Parathyroid adenoma (tissue), 2 donors: ENCODE measurements around the gene WDR72.

Experiments
- H2AFZ ChIP-seq: fragments of 300-600 bp; sonication (generic); one replicate; pipeline ENCODE4 v1.7.0; 2017; ENCODE audit warnings: antibody characterized with exemption, mild to moderate bottlenecking
- H3K27ac ChIP-seq: fragments of 300-600 bp; sonication (generic); one replicate; pipeline ENCODE4 v1.7.0; 2017
- H3K27me3 ChIP-seq: fragments of 300-600 bp; sonication (generic); one replicate; pipeline ENCODE4 v1.7.0; 2017; ENCODE audit warnings: low read length; ENCODE audit not compliant: control insufficient read depth, insufficient read depth
- H3K36me3 ChIP-seq: fragments of 300-600 bp; sonication (generic); one replicate; pipeline ENCODE4 v1.7.0; 2017; ENCODE audit warnings: low read length; ENCODE audit not compliant: control insufficient read depth, insufficient read depth
- H3K4me1 ChIP-seq: fragments of 300-600 bp; sonication (generic); one replicate; pipeline ENCODE4 v1.7.0; 2017; ENCODE audit warnings: control low read depth
- H3K4me2 ChIP-seq: fragments of 300-600 bp; sonication (generic); one replicate; pipeline ENCODE4 v1.7.0; 2017; ENCODE audit warnings: low read length
- H3K4me3 ChIP-seq: fragments of 300-600 bp; sonication (generic); one replicate; pipeline ENCODE4 v1.7.0; 2017; ENCODE audit warnings: low read depth, low read length
- H3K79me2 ChIP-seq: fragments of 300-600 bp; sonication (generic); one replicate; pipeline ENCODE4 v1.7.0; 2017; ENCODE audit warnings: control low read depth
- H3K9ac ChIP-seq: fragments of 300-600 bp; sonication (generic); one replicate; pipeline ENCODE4 v1.7.0; 2017; ENCODE audit warnings: mild to moderate bottlenecking
- H3K9me3 ChIP-seq: fragments of 300-600 bp; sonication (generic); one replicate; pipeline ENCODE4 v1.7.0; 2017; ENCODE audit warnings: low read length; ENCODE audit not compliant: control insufficient read depth
- TF ChIP-seq, protein P1 (sequence below): fragments of 300-600 bp; sonication (generic); IDR thresholded peaks from one replicate; pipeline ENCODE4 v1.7.0; 2017; ENCODE audit warnings: antibody characterized with exemption, mild to moderate bottlenecking
- donor health status: primary hyperparathyroidism.

Gene WDR72

DNA sequence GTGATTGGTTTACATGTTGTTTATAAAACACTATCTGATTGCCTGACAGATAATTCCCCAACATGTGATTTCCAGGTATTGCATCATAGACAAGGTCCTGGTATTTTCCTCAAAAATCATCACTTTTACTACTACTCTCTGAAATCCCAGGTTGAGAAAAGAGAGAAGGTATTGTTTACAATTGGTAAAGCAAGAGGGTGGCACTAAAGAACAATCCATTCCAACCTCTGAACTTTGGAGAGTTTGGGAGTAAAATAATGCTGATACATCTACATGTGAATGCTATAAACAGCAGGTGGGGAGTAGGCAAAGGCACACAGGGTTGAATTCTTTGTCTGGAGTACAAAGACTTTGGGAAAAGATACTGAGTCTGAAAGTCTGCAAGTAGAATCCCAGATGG is 134.2 kb downstream of the WDR72 start:
- no peaks in the 10 kb centered on the region for H3K9me3 ChIP-seq
- H3K4me1 ChIP-seq: no peaks in the 10 kb centered on the region
- H3K27ac ChIP-seq: no peak overlapping the region
- no peak overlapping the region for H3K4me3 ChIP-seq
- no peaks in the 10 kb centered on the region for H3K79me2 ChIP-seq
- H2AFZ ChIP-seq: no peak overlapping the region
- H3K4me2 ChIP-seq: no peak overlapping the region
- TF ChIP-seq, protein P1, sequence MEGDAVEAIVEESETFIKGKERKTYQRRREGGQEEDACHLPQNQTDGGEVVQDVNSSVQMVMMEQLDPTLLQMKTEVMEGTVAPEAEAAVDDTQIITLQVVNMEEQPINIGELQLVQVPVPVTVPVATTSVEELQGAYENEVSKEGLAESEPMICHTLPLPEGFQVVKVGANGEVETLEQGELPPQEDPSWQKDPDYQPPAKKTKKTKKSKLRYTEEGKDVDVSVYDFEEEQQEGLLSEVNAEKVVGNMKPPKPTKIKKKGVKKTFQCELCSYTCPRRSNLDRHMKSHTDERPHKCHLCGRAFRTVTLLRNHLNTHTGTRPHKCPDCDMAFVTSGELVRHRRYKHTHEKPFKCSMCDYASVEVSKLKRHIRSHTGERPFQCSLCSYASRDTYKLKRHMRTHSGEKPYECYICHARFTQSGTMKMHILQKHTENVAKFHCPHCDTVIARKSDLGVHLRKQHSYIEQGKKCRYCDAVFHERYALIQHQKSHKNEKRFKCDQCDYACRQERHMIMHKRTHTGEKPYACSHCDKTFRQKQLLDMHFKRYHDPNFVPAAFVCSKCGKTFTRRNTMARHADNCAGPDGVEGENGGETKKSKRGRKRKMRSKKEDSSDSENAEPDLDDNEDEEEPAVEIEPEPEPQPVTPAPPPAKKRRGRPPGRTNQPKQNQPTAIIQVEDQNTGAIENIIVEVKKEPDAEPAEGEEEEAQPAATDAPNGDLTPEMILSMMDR: no peak
- no peaks in the 10 kb centered on the region for H3K27me3 ChIP-seq
- H3K9ac ChIP-seq: no peak overlapping the region
- no peaks in the 10 kb centered on the region for H3K36me3 ChIP-seq

DNA sequence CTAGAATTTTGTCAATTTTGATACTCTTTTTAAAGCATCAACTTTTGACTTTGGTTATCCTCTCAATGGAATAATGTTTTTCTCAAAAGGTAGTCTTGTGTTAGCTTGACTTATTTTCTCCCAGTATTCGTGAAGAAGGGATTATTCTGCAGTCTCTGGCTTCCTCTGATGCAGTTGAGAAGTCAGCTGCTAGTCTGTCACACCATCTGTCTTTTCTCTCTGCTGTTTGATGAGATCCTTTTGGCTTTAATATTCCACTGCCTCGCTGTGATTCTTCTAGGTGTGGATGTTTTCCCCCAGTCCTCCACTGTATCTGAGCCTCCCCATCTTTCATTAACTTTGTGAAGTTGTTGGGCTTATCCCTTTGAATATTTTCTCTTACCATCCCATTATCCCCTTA is 141.0 kb downstream of the WDR72 start:
- no peaks in the 10 kb centered on the region for H3K4me1 ChIP-seq
- H3K36me3 ChIP-seq: no peaks in the 10 kb centered on the region
- TF ChIP-seq, protein P1: no peak
- H3K79me2 ChIP-seq: no peaks in the 10 kb centered on the region
- no peak overlapping the region for H2AFZ ChIP-seq
- no peak overlapping the region for H3K4me3 ChIP-seq
- H3K9ac ChIP-seq: no peak overlapping the region
- no peak overlapping the region for H3K27ac ChIP-seq
- H3K27me3 ChIP-seq: no peaks in the 10 kb centered on the region
- H3K4me2 ChIP-seq: no peak overlapping the region
- no peaks in the 10 kb centered on the region for H3K9me3 ChIP-seq

DNA sequence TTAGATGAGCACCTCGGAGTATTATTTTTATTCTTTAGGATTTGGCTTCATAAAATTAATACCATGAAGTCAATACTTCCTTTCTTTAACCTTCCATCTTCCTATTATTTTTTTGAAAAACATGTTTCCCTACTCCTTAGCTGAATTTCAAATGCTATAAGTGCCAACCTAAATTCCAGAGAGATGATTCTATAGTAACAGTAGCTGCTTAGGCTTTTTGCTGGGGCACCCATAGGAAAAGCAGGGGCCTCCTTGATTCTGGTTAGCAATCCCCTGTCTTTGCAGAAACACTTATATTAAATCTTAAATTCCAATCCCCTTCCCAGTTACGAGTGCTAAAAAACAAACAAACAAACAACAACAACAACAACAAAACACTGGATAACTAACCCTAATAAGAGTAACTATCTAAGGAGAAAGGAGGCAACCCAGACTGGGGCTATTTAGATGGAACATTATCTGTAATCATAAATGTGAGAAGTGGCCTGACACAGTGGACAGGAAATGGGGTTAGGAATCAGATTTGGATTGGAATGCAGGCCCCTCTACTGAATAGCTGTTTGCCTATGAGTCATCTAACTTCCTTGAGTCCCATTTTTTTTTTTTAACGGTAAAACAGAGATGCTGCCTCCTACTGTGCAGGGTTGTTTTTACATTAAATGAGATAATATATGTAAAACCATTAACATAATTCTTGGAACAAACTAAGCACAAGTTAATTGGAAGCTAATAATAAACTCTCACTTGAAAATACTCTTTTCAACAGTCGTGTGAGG is 148.1 kb downstream of the WDR72 start:
- Histone ChIP-seq H2AFZ (no peak overlapping the region), H3K27me3 (no peaks in the 10 kb centered on the region), H3K4me1 (no peaks in the 10 kb centered on the region), H3K36me3 (no peaks in the 10 kb centered on the region), H3K4me3 (no peak overlapping the region), H3K27ac (no peak overlapping the region), H3K9me3 (no peaks in the 10 kb centered on the region), H3K79me2 (no peaks in the 10 kb centered on the region), H3K4me2 (no peak overlapping the region), H3K9ac (no peak overlapping the region)
- TF ChIP-seq, protein P1: no peak

DNA sequence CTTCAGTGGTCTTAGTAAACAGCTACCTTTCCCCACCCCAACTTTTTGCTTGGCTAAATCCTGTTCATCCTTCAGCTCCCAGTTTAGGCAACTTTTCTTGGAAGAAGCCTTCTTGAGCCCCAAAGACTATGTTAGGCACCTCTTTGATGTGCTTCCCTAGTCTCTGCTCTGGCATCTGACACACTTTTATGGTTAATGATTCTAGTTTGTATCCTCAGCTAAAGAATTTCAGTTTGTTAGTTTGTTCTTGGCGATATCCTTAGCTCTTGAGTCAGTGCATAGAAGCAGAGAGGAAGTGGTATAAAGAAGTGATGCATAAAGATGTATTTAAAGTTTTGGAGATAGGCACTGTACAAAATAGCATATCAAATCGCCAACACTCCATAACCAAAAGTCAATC is 168.4 kb downstream of the WDR72 start:
- H3K9me3 ChIP-seq: no peaks in the 10 kb centered on the region
- H3K4me2 ChIP-seq: no peak overlapping the region
- H3K4me3 ChIP-seq: no peak overlapping the region
- TF ChIP-seq, protein P1: no peak
- no peaks in the 10 kb centered on the region for H3K36me3 ChIP-seq
- H3K79me2 ChIP-seq: no peaks in the 10 kb centered on the region
- H3K27ac ChIP-seq: no peak overlapping the region
- H3K9ac ChIP-seq: no peak overlapping the region
- H3K27me3 ChIP-seq: no peaks in the 10 kb centered on the region
- no peaks in the 10 kb centered on the region for H3K4me1 ChIP-seq
- no peak overlapping the region for H2AFZ ChIP-seq

DNA sequence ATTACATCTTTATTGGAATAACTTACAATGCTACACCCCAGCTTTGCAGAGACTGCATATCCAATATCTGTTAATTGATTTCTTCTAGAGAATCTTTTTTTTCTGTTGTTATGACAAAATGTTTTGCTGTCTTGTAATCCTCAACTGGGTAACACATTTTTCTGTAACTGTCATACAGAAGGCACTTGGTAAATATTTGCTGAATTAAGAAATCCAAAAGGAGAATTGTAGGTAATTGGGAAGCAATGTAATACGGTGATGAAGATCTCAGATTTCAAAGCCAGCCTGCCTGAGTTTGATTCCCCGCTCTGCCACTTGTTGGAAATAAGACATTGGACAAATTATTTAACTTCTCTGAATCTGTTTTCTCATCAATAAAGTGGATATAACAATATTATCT is 169.1 kb downstream of the WDR72 start:
- TF ChIP-seq, protein P1: no peak
- no peaks in the 10 kb centered on the region for H3K4me1 ChIP-seq
- H3K79me2 ChIP-seq: no peaks in the 10 kb centered on the region
- no peak overlapping the region for H3K4me2 ChIP-seq
- H2AFZ ChIP-seq: no peak overlapping the region
- H3K4me3 ChIP-seq: no peak overlapping the region
- H3K27me3 ChIP-seq: no peaks in the 10 kb centered on the region
- H3K9me3 ChIP-seq: no peaks in the 10 kb centered on the region
- no peaks in the 10 kb centered on the region for H3K36me3 ChIP-seq
- no peak overlapping the region for H3K27ac ChIP-seq
- no peak overlapping the region for H3K9ac ChIP-seq
